Thyroid gland (tissue), 4 donors: ENCODE results near the gene CSPG4. TPM values are rescaled to one million over a fixed set of nuclear protein-coding genes. Genes with fewer than 3 reads are reported as not detected.
"Not testable (repeated sequence)": the region's sequence is repeated elsewhere in the genome, so short reads cannot be mapped to it uniquely, and the experiment has no call there.

Source experiments
- DNase-seq, 2 donors: peaks; one replicate each; pipeline ENCODE4 v3.0.0-alpha.2; 2019
- H3K27ac ChIP-seq, 3 donors: fragments of 200-600 bp; sonication (generic); 1 replicate in 2 of 3; 2 replicates in 1 of 3; pipeline ENCODE4 v1.5.1; 2016 to 2019; ENCODE audit warnings: mild to moderate bottlenecking in 1 of 3, moderate library complexity in 1 of 3
- H3K27me3 ChIP-seq: fragments of 200-600 bp; sonication (generic); one replicate; pipeline ENCODE4 v1.5.1; 2019
- H3K36me3 ChIP-seq, 2 donors: fragments of 200-600 bp; sonication (generic); one replicate each; pipeline ENCODE4 v1.5.1; 2016 to 2019
- H3K4me1 ChIP-seq, 2 donors: fragments of 200-600 bp; sonication (generic); one replicate each; pipeline ENCODE4 v1.5.1; 2017 to 2019
- H3K4me3 ChIP-seq, 3 donors: fragments of 200-600 bp; sonication (generic); replicated peaks in 1 of 3; 1 replicate in 2 of 3; 2 replicates in 1 of 3; pipeline ENCODE4 v1.5.1; 2016; ENCODE audit warnings: mild to moderate bottlenecking in 1 of 3
- H3K9me3 ChIP-seq: fragments of 200-600 bp; sonication (generic); one replicate; pipeline ENCODE4 v1.5.1; 2017
- POLR2A ChIP-seq, 2 donors: fragments of 450-650 bp; IDR thresholded peaks; one replicate each; pipeline ENCODE4 v1.6.1; 2017; ENCODE audit warnings: antibody characterized with exemption in 2 of 2, mild to moderate bottlenecking in 2 of 2, moderate library complexity in 1 of 2
- WGBS, 2 donors: methylation state at CpG; one replicate each; pipeline ENCODE4 v1.1.5; 2017; 5-methylcytosine and 5-hydroxymethylcytosine counted together
- intact Hi-C: fragments of 100-400 bp; cut with DNase I; formaldehyde crosslinking; loops from one replicate; pipeline ENCODE4 v1.15.1; 2023
- total RNA-seq, 4 donors: library from RNA; depleted of rRNA; stranded (reverse); fragments of >200 nt; gene quantifications; one replicate each; pipeline ENCODE4 v1.2.3, GENCODE V29; 2016
- TF ChIP-seq, protein P1 (sequence below), 6 experiments: fragments of 200-600 bp in 3 of 6; fragments of 450-650 bp in 3 of 6; sonication (generic) in 3 of 6; IDR thresholded peaks; one replicate each; pipeline ENCODE4 v1.5.1; 2016 to 2019; ENCODE audit warnings: antibody characterized with exemption in 6 of 6, mild to moderate bottlenecking in 2 of 6, inconsistent platforms in 1 of 6, moderate library complexity in 1 of 6

Gene CSPG4, protein sequence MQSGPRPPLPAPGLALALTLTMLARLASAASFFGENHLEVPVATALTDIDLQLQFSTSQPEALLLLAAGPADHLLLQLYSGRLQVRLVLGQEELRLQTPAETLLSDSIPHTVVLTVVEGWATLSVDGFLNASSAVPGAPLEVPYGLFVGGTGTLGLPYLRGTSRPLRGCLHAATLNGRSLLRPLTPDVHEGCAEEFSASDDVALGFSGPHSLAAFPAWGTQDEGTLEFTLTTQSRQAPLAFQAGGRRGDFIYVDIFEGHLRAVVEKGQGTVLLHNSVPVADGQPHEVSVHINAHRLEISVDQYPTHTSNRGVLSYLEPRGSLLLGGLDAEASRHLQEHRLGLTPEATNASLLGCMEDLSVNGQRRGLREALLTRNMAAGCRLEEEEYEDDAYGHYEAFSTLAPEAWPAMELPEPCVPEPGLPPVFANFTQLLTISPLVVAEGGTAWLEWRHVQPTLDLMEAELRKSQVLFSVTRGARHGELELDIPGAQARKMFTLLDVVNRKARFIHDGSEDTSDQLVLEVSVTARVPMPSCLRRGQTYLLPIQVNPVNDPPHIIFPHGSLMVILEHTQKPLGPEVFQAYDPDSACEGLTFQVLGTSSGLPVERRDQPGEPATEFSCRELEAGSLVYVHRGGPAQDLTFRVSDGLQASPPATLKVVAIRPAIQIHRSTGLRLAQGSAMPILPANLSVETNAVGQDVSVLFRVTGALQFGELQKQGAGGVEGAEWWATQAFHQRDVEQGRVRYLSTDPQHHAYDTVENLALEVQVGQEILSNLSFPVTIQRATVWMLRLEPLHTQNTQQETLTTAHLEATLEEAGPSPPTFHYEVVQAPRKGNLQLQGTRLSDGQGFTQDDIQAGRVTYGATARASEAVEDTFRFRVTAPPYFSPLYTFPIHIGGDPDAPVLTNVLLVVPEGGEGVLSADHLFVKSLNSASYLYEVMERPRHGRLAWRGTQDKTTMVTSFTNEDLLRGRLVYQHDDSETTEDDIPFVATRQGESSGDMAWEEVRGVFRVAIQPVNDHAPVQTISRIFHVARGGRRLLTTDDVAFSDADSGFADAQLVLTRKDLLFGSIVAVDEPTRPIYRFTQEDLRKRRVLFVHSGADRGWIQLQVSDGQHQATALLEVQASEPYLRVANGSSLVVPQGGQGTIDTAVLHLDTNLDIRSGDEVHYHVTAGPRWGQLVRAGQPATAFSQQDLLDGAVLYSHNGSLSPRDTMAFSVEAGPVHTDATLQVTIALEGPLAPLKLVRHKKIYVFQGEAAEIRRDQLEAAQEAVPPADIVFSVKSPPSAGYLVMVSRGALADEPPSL (N-terminal part only)
- 10 to 100 TPM in 1 of 4 donors, 1 to 10 TPM in 3; 2.4 to 10.5 (median 3.2) TPM for total RNA-seq

DNA sequence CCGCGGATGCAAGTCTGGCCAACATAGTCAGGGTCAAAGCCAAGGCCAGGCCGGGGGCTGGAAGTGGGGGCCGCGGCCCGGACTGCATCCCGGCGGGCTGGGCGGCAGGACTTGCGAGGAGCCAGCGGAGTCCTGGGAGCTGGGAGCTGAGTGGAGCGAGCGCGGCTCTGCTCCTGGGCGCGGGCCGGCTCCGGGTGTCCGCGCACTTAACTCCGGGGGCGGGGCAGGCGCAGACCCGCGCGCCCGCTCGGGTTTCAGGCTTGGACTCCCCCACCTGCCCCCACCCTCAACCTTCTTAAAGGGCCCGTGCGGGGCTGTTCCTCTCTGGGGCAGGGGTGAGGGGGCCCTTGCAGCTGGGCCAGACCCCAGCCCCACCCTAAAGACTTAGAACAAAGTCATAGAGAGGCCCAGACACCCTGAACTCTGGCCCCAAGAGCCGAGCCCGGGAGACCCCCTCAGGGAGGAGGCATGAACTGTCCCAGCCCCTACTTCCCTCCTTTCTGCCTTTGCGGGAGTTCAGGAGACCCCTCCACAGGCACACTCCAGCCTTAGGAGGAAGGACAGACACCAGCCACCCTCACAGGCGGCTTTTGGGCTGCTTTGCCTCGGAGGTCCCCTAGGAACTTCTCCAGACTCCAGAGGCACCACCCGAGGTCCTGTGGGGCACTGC, at the start of gene CSPG4:
CSPG4 (minus strand) TSS at position 181 of the 670 bp plus-strand sequence; CDS start at position 88, 93 bp downstream.
- peak within 1 kb of the TSS in 1 of 3 donors; percentile 9 for H3K27ac ChIP-seq
- DNase-seq, result peak; percentile 48 to 62
- WGBS, 2 donors, result 9 to 30% methylated on average over 8 to 21 of the region's 36 CpGs
- intact Hi-C loops, result no loop called here
- TF ChIP-seq, protein P1, sequence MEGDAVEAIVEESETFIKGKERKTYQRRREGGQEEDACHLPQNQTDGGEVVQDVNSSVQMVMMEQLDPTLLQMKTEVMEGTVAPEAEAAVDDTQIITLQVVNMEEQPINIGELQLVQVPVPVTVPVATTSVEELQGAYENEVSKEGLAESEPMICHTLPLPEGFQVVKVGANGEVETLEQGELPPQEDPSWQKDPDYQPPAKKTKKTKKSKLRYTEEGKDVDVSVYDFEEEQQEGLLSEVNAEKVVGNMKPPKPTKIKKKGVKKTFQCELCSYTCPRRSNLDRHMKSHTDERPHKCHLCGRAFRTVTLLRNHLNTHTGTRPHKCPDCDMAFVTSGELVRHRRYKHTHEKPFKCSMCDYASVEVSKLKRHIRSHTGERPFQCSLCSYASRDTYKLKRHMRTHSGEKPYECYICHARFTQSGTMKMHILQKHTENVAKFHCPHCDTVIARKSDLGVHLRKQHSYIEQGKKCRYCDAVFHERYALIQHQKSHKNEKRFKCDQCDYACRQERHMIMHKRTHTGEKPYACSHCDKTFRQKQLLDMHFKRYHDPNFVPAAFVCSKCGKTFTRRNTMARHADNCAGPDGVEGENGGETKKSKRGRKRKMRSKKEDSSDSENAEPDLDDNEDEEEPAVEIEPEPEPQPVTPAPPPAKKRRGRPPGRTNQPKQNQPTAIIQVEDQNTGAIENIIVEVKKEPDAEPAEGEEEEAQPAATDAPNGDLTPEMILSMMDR (IDR thresholded peaks at IDR 0.05), result no peak
- TF ChIP-seq POLR2A (IDR thresholded peaks at IDR 0.05), result peak in 1 of 2 donors; percentile 13
- H3K4me1 ChIP-seq, result peaks cover 13 to 30% of the 10 kb centered on the region in 2 donors
- peak within 1 kb of the TSS in 1 of 3 donors; percentile 20 for H3K4me3 ChIP-seq
- no peaks in the 10 kb centered on the region for H3K9me3 ChIP-seq
- no peaks in the 10 kb centered on the region for H3K27me3 ChIP-seq
- H3K36me3 ChIP-seq, result no peaks in the 10 kb centered on the region

DNA sequence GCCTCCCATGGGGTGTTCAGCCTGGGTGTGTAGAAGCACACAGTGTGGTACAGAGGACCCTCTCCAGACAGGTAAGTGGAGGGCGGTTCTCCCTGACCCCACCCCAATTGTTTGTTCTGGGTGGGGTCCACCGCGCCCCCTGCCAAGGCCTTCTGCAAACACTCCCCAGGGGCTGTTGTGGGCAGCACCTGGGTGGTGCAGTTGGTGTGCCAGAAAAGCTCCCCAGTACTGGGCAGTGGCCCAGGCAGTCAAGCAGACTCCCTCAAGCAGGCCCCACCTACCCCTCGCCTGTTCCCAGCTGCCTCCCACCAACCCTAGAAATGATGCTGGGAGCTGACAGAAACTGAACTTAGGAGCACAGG, 49.7 kb upstream of the CSPG4 start:
- H3K4me1 ChIP-seq, H3K27ac ChIP-seq, DNase-seq, intact Hi-C loops, H3K4me3 ChIP-seq, H3K9me3 ChIP-seq, H3K36me3 ChIP-seq, H3K27me3 ChIP-seq: not testable (repeated sequence)
- 50 to 54% methylated on average over 1 to 4 of the region's 4 CpGs for WGBS, 2 donors

DNA sequence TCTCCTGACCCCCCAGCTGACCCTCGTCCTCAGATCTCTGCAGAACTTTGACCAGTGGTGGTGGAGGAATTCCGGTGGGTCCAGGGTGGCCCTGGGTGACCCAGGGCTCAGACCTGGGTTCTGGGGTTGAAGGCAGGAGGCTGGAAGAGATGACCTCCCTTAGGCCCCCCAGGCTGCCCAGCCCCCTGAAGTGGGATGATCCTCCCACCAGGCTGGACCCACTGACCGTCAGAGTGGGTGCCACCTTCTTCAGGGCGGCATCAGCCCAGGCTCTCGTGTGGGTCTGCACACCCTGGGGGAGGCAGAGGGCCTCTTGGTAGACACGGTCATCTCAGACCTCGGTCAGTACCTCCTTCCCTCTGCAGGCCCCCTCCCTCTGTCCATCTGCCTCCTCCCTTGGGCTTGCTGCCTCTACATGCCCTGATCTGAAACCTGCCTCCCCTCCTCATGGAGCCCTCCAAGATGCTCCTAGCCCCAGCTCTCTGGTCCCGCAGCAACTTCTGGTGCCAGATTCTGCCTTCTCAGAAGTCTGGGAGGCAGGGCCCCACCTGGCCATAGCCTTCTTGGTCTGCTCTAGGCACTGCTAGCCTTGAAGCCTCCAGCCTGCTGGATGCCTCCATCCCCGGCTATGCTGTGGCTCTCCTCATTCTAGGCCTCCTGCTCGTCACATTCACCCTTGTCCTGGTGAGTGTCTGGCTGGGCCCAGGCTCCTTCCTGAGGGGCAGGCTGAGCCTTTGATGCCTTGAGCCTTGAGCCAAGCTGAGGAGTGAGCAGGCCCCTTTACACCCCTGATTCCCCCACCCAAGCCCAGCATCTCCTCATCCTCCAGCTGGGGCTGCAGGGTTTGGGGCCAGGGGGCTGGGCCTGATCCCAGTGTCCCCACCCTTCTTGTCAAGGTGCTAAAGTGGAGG, 49.1 kb upstream of the CSPG4 start:
- WGBS, 2 donors, result 91 to 92% methylated on average over 10 of the region's 10 CpGs
- Histone ChIP-seq H3K4me1 (peaks cover 6 to 8% of the 10 kb centered on the region in 2 donors), H3K9me3 (no peaks in the 10 kb centered on the region), H3K4me3 (no peak overlapping the region), H3K36me3 (no peaks in the 10 kb centered on the region), H3K27ac (no peak overlapping the region), H3K27me3 (no peaks in the 10 kb centered on the region)
- TF ChIP-seq, protein P1 (IDR thresholded peaks at IDR 0.05), result no peak
- TF ChIP-seq POLR2A (IDR thresholded peaks at IDR 0.05), result no peak
- DNase-seq, result no peak
- intact Hi-C loops, result no loop called here

DNA sequence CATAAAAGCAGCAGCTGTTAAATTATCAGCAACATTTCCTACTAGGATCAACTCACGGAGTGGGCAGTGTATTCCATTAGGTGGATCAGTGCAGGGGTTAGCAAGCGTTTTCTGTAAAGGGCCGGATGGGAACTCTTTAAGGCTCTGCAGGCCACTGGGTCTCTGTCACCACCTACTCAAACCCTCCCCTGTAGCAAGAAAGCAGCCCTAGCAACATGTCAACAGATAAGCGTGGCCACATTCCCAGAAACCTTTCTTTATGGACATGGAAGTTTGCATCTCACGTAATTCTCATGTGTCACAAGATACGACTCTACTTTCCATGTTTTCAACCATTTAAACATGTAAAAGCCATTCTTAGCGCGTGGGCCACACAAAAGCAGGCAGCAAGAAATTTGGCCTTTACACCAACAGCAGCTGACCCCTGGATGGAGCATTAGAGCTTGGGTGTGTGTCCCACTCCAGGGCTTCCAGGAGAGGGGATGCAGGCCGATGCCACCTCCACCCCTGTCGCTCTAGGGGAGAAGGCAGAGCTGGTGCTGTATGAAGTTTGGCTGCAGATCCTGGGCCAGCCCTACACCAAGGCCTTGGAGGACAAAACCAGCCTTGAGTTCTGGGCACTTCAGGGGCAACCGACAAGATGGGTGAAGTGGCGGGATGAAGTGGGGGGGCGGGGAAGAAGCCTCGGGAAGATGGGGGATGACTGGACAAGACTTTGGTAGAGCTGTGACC, 48.2 kb upstream of the CSPG4 start:
- H3K9me3 ChIP-seq, result no peaks in the 10 kb centered on the region
- intact Hi-C loops, result no loop called here
- TF ChIP-seq POLR2A (IDR thresholded peaks at IDR 0.05), result no peak
- TF ChIP-seq, protein P1 (IDR thresholded peaks at IDR 0.05), result no peak
- no peak overlapping the region for H3K4me3 ChIP-seq
- H3K4me1 ChIP-seq, result peaks cover 6 to 8% of the 10 kb centered on the region in 2 donors
- H3K27me3 ChIP-seq, result no peaks in the 10 kb centered on the region
- no peaks in the 10 kb centered on the region for H3K36me3 ChIP-seq
- 86 to 89% methylated on average over 14 of the region's 14 CpGs for WGBS, 2 donors
- DNase-seq, result no peak
- H3K27ac ChIP-seq, result no peak overlapping the region

DNA sequence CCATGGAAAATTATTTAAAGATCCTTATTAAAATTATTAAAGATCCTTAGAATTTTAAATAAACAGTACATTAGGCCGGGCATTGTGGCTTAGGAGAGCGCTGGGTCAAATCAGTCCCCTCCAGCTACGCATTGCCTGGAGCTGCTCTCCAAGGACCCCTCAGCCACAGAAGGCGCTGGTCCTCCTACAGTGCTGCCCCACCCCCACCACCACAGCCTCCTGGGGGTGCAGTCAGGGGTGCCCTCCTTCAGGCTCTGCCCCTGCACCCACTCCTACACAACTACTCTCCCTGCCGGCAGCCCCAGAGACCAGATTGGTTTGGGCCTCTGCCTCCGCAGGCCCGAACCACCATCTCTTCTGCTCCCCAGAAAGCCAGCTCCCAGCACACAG, 47.5 kb upstream of the CSPG4 start:
- 97% methylated on average over 6 to 7 of the region's 7 CpGs for WGBS, 2 donors
- H3K4me1 ChIP-seq, H3K36me3 ChIP-seq, H3K27ac ChIP-seq, H3K9me3 ChIP-seq, H3K27me3 ChIP-seq, DNase-seq, intact Hi-C loops, H3K4me3 ChIP-seq: not testable (repeated sequence)
